ENCODE measurements around the gene AKAP7. TPM values are rescaled to one million over a fixed set of nuclear protein-coding genes. Genes with fewer than 3 reads are reported as not detected.
A peak's percentile ranks its signal among the peaks of the same experiment; 100 is the strongest.

The AKAP7 gene
- polyA plus RNA-seq, 3 donors, result 2.4 to 4.9 (median 3.4) TPM

GRCh38 chr6:131282365-131282764, 147.1 kb downstream of the AKAP7 start:
- DNase-seq, result no peak
- Histone ChIP-seq H4K20me1 (ENCODE audit: insufficient read depth, low read length) (no peaks in the 10 kb centered on the region), H3K4me3 (replicated peaks in 1 of 3; ENCODE audit: low read depth in 2 of 3, low read length in 3 of 3) (no peak overlapping the region), H3K9ac (ENCODE audit: insufficient read depth, low read length, poor library complexity, severe bottlenecking) (no peak overlapping the region), H2AFZ (ENCODE audit: insufficient read depth, low read depth, low read length, poor library complexity, severe bottlenecking) (no peak overlapping the region), H3K4me2 (replicated peaks; ENCODE audit: extremely low read depth, low read length, poor library complexity, severe bottlenecking) (no peak overlapping the region), H3K27ac (ENCODE audit: low read depth in 1 of 2, low read length in 2 of 2) (no peak overlapping the region), H3K27me3 (ENCODE audit: control insufficient read depth in 2 of 2, insufficient read depth in 2 of 2, low read length in 2 of 2) (no peaks in the 10 kb centered on the region), H3K4me1 (ENCODE audit: control insufficient read depth in 1 of 2, insufficient read depth in 2 of 2, low read length in 2 of 2) (peaks cover 11% of the 10 kb centered on the region in 2 donors), H3K36me3 (replicated peaks in 1 of 2; ENCODE audit: control insufficient read depth in 1 of 2, insufficient read depth in 2 of 2, low read length in 2 of 2) (no peaks in the 10 kb centered on the region), H3K9me3 (replicated peaks in 1 of 2; ENCODE audit: control insufficient read depth in 1 of 2, insufficient read depth in 1 of 2, low read length in 2 of 2) (peaks cover 0 to 7% of the 10 kb centered on the region in 2 donors), H3K79me2 (ENCODE audit: insufficient read depth, low read length) (no peaks in the 10 kb centered on the region)
- H3K4me3 Mint-ChIP-seq, result no peak overlapping the region
- no peak overlapping the region for H3K27ac Mint-ChIP-seq
- H3K9me3 Mint-ChIP-seq, result peaks cover 2 to 8% (median 4%) of the 10 kb centered on the region in 7 donors
- intact Hi-C loops (cut with micrococcal nuclease), result no loop called here
- TF ChIP-seq CTCF (IDR thresholded peaks at IDR 0.05), result no peak
- H3K27me3 Mint-ChIP-seq (ENCODE audit: low read depth in 3 of 3), result no peaks in the 10 kb centered on the region
- H3K36me3 Mint-ChIP-seq, result peaks cover 7 to 16% of the 10 kb centered on the region in 2 donors
- peaks cover 15% of the 10 kb centered on the region for H3K4me1 Mint-ChIP-seq
- no CpG with 5 or more reads among the region's 5 CpGs for WGBS (ENCODE audit: insufficient coverage)

- Histone ChIP-seq H3K9me3 (replicated peaks in 1 of 2; ENCODE audit: control insufficient read depth in 1 of 2, insufficient read depth in 1 of 2, low read length in 2 of 2) (peaks cover 0 to 3% of the 10 kb centered on the region in 2 donors), H3K27me3 (ENCODE audit: control insufficient read depth in 2 of 2, insufficient read depth in 2 of 2, low read length in 2 of 2) (no peaks in the 10 kb centered on the region), H2AFZ (ENCODE audit: insufficient read depth, low read depth, low read length, poor library complexity, severe bottlenecking) (no peak overlapping the region), H3K36me3 (replicated peaks in 1 of 2; ENCODE audit: control insufficient read depth in 1 of 2, insufficient read depth in 2 of 2, low read length in 2 of 2) (no peaks in the 10 kb centered on the region), H3K4me1 (ENCODE audit: control insufficient read depth in 1 of 2, insufficient read depth in 2 of 2, low read length in 2 of 2) (peaks cover 11% of the 10 kb centered on the region in 2 donors), H4K20me1 (ENCODE audit: insufficient read depth, low read length) (no peaks in the 10 kb centered on the region), H3K27ac (ENCODE audit: low read depth in 1 of 2, low read length in 2 of 2) (no peak overlapping the region), H3K79me2 (ENCODE audit: insufficient read depth, low read length) (no peaks in the 10 kb centered on the region), H3K4me2 (replicated peaks; ENCODE audit: extremely low read depth, low read length, poor library complexity, severe bottlenecking) (no peak overlapping the region), H3K9ac (ENCODE audit: insufficient read depth, low read length, poor library complexity, severe bottlenecking) (no peak overlapping the region), H3K4me3 (replicated peaks in 1 of 3; ENCODE audit: low read depth in 2 of 3, low read length in 3 of 3) (no peak overlapping the region)
- Mint-ChIP-seq H3K27ac (peak overlapping the region in 1 of 7 donors; percentile 52), H3K4me3 (no peak overlapping the region), H3K36me3 (peaks cover 7 to 13% of the 10 kb centered on the region in 2 donors), H3K4me1 (peaks cover 19% of the 10 kb centered on the region), H3K9me3 (peaks cover 0 to 4% (median under 1%) of the 10 kb centered on the region in 7 donors), H3K27me3 (ENCODE audit: low read depth in 3 of 3) (no peaks in the 10 kb centered on the region)
- TF ChIP-seq CTCF (IDR thresholded peaks at IDR 0.05), result no peak
- WGBS (ENCODE audit: insufficient coverage), result 90% methylated on average over 2 of the region's 7 CpGs
- DNase-seq, result no peak
- intact Hi-C loops (cut with micrococcal nuclease), result no loop called here
Measured at GRCh38 chr6:131283466-131284175, 148.4 kb downstream of the AKAP7 start.

All from CD14-positive monocyte (primary cell).